PFSK-1 (cell line): ENCODE results near the gene DEGS2.

ENCODE experiments used
- POLR2AphosphoS5 ChIP-seq: IDR thresholded peaks from 2 replicates; pipeline ENCODE4 v1.6.1; 2012; ENCODE audit warnings: low read depth, mild to moderate bottlenecking, control low read depth, low read length, moderate library complexity
- REST ChIP-seq, 2 experiments: IDR thresholded peaks; 2 replicates each; pipeline versions ENCODE4 v1.6.1 to v1.8.0; 2011 to 2012; ENCODE audit warnings: low read depth in 2 of 2, low read length in 2 of 2, control low read depth in 1 of 2, inconsistent platforms in 1 of 2, mild to moderate bottlenecking in 1 of 2, moderate library complexity in 1 of 2; ENCODE audit not compliant: insufficient read depth in 1 of 2

GRCh38 chr14:100116134-100116533, 43.3 kb downstream of the DEGS2 start:
- TF ChIP-seq REST (IDR thresholded peaks at IDR 0.05; ENCODE audit: insufficient read depth in 1 of 2, low read depth in 2 of 2, low read length in 2 of 2): no peak
- TF ChIP-seq POLR2AphosphoS5: no peak
